Measurements from ENCODE around the gene TRIM37. TPM values are rescaled to one million over a fixed set of nuclear protein-coding genes. Genes with fewer than 3 reads are reported as not detected.

The TRIM37 gene
- total and polyA plus RNA-seq, 8 donors, result 3.9 to 11.6 (median 6.4) TPM

- TF ChIP-seq, protein P1, sequence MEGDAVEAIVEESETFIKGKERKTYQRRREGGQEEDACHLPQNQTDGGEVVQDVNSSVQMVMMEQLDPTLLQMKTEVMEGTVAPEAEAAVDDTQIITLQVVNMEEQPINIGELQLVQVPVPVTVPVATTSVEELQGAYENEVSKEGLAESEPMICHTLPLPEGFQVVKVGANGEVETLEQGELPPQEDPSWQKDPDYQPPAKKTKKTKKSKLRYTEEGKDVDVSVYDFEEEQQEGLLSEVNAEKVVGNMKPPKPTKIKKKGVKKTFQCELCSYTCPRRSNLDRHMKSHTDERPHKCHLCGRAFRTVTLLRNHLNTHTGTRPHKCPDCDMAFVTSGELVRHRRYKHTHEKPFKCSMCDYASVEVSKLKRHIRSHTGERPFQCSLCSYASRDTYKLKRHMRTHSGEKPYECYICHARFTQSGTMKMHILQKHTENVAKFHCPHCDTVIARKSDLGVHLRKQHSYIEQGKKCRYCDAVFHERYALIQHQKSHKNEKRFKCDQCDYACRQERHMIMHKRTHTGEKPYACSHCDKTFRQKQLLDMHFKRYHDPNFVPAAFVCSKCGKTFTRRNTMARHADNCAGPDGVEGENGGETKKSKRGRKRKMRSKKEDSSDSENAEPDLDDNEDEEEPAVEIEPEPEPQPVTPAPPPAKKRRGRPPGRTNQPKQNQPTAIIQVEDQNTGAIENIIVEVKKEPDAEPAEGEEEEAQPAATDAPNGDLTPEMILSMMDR (IDR thresholded peaks at IDR 0.05), result no peak
- ATAC-seq (no peak), DNase-seq (no peak), FAIRE-seq (no peak)
- H3K36me3 ChIP-seq, result no peaks in the 10 kb centered on the region
- no peaks in the 10 kb centered on the region for H3K9me3 ChIP-seq
- intact Hi-C loops (cut with DNase I), result no loop called here
- peaks cover 0 to 9% (median 7%) of the 10 kb centered on the region in 3 donors for H3K4me1 ChIP-seq
- H3K27me3 ChIP-seq, result no peaks in the 10 kb centered on the region
- no peak overlapping the region for H3K4me3 ChIP-seq
- no peak overlapping the region for H3K27ac ChIP-seq
- WGBS, 2 donors, result 75 to 78% methylated on average over 1 of the region's 1 CpG
These were observed 46.2 kb upstream of the TRIM37 start for GRCh38 chr17:59152925-59153324.

DNA sequence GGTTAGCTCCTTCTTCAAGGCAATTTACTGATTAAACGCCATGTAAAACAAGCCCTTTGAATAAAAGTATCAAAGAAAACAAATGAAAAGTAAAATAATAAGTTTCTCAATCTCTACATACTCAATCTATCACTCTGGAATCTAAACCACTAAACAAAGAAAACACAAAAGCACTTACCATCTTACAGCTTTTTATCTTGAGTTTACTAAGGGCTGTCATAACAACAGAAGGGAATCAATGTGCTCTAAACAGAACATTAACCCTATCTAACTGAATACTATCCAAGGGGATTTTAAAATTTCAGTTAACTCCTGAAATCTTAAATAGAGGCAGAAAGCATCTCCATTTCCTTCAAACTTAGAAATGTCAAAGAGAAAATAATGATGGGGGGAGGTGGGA, 44.9 kb upstream of the TRIM37 start:
- Histone ChIP-seq H3K27me3 (no peaks in the 10 kb centered on the region), H3K4me3 (no peak overlapping the region), H3K36me3 (no peaks in the 10 kb centered on the region), H3K9me3 (no peaks in the 10 kb centered on the region), H3K27ac (no peak overlapping the region), H3K4me1 (peaks cover 0 to 9% (median 7%) of the 10 kb centered on the region in 3 donors)
- intact Hi-C loops (cut with DNase I), result no loop called here
- FAIRE-seq (no peak), ATAC-seq (no peak), DNase-seq (no peak)
- TF ChIP-seq, protein P1 (IDR thresholded peaks at IDR 0.05), result no peak
- WGBS, 2 donors, result 73 to 74% methylated on average over 1 of the region's 1 CpG

DNA sequence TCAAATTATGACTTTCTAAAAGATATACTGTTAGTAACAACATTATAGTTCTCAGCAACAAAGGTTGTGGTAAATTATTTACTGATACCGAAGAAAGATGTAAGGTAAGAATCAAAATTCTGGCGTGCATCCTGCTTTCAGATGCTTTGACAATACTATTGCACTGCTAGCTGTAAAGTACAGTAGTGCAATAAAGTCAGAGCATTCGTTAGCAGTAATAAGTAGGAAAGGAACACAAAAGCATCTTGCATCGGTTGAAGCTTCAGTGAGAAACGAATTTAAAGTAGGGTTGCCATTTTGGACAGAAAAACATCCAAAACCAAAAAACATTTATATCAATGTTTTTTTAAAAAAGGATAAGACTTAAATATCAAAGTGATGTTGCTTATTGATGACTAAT, 44.3 kb upstream of the TRIM37 start:
- no peaks in the 10 kb centered on the region for H3K9me3 ChIP-seq
- H3K36me3 ChIP-seq, result no peaks in the 10 kb centered on the region
- ATAC-seq (no peak), FAIRE-seq (no peak), DNase-seq (no peak)
- H3K4me3 ChIP-seq, result no peak overlapping the region
- peaks cover 0 to 9% (median 7%) of the 10 kb centered on the region in 3 donors for H3K4me1 ChIP-seq
- WGBS, 2 donors, result 78 to 82% methylated on average over 5 of the region's 5 CpGs
- no peaks in the 10 kb centered on the region for H3K27me3 ChIP-seq
- intact Hi-C loops (cut with DNase I), result no loop called here
- no peak overlapping the region for H3K27ac ChIP-seq
- TF ChIP-seq, protein P1 (IDR thresholded peaks at IDR 0.05), result no peak

DNA sequence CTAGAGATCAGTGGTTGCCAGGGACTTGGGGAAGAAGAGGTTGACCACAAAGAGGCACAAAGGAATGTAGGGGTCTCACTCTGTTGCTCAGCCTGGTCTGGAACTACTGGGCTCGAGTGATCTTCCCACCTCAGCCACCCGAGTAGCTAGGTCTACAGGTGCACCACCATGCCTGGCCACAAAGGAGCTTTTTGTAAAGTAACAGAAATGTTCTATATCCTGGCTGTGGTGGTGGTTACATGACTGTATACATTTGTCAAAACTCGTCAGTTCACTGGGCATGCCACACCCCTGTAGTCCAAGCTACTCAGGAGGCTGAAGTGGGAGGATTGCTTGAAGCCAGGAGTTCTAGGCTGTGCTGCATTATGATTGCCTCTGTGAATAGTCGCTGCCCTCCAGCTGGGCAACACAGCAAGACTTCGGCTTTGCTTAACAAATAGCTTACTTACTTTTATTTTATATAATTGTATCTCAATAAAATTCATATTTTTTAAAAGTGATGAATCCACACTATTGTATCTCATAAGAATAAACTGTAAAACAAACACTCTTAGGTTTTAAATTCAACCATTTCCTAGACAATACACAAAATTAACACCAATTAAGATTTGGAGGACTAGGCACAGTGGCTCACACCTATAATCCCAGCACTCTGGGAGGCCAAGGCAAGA, 43.3 kb upstream of the TRIM37 start:
- no peak overlapping the region for H3K27ac ChIP-seq
- H3K4me3 ChIP-seq, result no peak overlapping the region
- no peaks in the 10 kb centered on the region for H3K36me3 ChIP-seq
- intact Hi-C loops (cut with DNase I), result no loop called here
- FAIRE-seq (no peak), ATAC-seq (no peak), DNase-seq (no peak)
- 92 to 97% methylated on average over 5 of the region's 5 CpGs for WGBS, 2 donors
- peaks cover 0 to 9% (median 7%) of the 10 kb centered on the region in 3 donors for H3K4me1 ChIP-seq
- H3K27me3 ChIP-seq, result no peaks in the 10 kb centered on the region
- TF ChIP-seq, protein P1 (IDR thresholded peaks at IDR 0.05), result no peak
- no peaks in the 10 kb centered on the region for H3K9me3 ChIP-seq

DNA sequence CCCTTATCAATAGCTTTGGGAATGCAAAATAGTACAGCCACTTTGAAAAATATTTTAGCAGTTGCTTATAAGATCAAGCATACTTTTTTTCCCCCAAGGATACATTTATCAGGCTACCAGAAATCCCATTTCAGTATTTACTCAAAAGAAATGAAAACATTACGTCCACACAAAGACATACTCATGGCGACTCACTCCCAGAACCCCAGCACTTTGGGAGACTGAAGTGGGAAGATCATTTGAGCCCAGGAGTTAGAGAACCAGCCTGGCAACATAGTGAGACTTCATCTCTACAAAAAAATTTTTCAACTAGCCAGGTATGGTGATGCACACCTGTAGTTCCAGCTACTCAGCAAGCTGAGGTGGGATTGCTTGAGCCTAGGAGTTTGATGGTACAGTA, 42.4 kb upstream of the TRIM37 start:
- FAIRE-seq (no peak), ATAC-seq (no peak), DNase-seq (no peak)
- no peak overlapping the region for H3K27ac ChIP-seq
- intact Hi-C loops (cut with DNase I), result no loop called here
- peaks cover 0 to 9% (median 7%) of the 10 kb centered on the region in 3 donors for H3K4me1 ChIP-seq
- H3K36me3 ChIP-seq, result no peaks in the 10 kb centered on the region
- no peaks in the 10 kb centered on the region for H3K27me3 ChIP-seq
- H3K9me3 ChIP-seq, result no peaks in the 10 kb centered on the region
- no peak overlapping the region for H3K4me3 ChIP-seq
- 77 to 86% methylated on average over 2 of the region's 2 CpGs for WGBS, 2 donors
- TF ChIP-seq, protein P1 (IDR thresholded peaks at IDR 0.05), result no peak
